Stimulated activated CD8-positive, alpha-beta memory T cell treated with anti-CD3 and anti-CD28 coated beads, Interleukin-15, amount 100 ng/mL, for 24 hours (primary cell): ENCODE results near the gene CXCL12.

Source experiments
- DNase-seq: peaks from one replicate; pipeline ENCODE4 v3.0.0-alpha.2; 2020; ENCODE audit warnings: low read depth

The CXCL12 gene

DNA sequence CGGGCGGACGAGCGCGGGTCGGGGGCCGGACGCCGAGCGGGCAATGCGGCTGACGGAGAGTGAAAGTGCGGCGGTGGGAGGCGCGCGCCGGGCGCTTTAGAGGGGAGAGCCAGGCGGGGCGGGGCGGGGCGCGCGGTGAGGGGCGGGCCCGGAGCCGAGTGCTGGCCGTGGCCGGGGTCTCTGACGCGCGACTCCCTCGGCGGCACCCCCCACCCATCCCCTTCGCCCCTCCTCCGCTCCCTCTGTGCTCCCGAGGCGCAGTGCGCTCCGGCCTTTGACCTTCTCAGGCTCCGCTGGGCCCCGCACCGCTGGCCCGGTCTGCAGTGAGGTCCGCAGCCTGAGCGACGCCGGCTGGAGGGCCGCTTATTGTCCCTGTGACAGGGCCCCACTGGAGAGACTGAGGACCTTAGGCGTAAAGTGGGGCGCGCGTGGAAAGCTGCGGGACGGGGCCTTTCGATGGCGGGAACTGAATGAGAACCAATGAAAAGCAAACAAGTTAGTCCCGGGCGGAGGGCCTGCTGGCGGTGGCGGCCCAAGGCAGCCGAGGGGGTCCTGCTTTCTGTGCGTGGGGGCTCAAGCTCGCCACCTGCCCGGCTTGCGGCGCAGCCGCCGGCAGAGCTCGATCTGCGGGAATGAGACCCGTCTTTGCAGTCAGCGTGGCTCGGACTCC lies at the start of gene CXCL12:
Gene CXCL12 (minus strand): TSS at position 72 of the 670 bp plus-strand sequence. CDS start 92 bp downstream, outside the sequence.
- no peak for DNase-seq

DNA sequence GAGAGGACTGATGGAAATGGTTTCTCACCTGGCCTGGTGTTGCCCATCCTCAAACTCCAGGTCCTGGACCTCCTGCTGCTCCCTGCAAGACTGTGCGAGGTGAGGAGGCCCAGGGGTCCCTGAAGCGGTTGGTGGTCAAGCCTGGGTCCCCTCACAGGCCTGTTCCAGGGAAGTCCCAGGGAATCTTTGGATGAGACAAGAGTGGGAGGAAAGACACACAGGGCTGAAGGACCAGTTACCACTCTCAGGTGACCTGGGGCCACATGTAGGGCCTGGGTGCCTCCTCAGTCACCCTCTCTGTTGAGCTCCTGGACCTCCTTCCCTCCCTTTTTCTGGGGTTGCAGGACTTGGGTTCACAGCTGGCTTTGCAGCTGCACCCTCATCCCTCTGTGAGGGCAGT lies 42.6 kb upstream of the CXCL12 start:
- DNase-seq, result no peak

DNA sequence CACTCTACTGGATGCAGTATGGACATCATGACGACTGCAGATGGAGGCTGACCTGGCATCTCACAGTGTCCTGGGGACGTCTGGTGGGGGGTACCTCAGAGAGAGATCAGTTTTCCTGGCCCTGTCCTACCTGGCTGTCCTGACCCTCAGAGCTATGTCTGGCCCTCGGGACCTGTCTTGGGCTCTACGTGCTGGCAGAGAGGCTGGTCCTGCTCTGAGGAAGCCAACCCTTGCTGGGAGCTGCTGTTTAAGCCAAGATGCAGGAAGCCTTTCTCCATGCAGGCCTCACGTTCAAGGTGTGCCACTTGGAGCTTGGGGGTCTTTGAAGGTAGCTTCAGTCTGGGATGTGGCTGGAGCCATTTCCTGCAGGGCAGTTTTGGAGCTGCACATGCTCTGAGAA lies 42.1 kb upstream of the CXCL12 start:
- no peak for DNase-seq

DNA sequence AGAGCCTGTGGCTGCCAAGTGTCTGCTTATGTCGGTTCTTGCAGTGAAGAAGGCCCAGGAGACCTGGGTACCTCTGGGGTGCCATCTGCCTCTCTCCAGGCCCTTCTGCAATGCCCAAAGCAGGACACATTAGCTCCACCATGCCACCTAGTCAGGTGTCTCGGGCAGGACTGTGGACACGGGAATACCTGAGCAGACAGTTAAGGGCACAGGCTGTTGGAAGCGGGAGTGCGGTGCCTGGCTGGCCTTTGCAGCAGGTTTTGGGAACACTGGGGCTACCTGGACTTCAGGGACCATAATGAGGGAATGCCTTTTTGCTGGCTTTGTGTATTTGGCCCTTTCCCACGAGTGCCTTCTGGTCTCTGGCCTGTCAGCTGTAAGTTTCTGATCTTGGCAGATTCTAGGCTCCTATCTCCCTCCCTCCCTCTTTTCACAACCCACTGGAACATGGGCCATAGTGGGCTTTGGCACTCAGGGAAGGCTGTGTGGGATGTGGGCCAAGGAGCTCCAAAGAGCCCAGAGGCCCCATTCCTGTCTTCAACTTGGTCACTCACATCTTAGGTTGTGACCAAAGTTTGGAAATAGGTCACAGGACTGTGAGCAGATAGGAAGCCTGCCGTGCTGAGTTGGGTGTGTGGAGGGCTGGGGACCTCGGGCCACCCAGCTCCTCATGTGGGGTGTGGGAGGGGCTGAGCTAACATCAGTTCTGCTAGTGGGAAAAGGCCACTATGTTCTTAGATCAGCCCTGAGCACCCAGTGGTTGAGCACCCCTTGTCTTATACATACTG lies 41.5 kb upstream of the CXCL12 start:
- DNase-seq, result no peak

DNA sequence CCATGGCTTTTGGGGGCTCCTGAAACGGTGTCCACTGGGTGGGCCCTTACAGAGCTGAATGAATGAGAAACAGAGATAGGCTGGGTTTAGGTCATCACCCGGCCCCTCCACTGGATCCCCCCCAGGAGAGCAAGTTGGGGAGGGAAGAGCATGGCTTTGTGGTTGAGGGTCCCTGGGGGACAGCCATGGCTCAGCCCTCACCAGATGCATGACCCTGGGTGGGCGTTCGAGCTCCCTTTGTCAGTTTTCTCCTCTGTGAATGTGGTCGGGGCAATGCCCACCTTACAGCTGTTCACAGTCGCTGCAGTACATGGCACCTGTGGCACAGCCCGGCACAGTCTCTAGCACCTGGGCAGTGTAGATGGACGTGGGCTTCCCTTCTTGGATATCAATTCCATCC lies 40.6 kb upstream of the CXCL12 start:
- DNase-seq, result no peak

DNA sequence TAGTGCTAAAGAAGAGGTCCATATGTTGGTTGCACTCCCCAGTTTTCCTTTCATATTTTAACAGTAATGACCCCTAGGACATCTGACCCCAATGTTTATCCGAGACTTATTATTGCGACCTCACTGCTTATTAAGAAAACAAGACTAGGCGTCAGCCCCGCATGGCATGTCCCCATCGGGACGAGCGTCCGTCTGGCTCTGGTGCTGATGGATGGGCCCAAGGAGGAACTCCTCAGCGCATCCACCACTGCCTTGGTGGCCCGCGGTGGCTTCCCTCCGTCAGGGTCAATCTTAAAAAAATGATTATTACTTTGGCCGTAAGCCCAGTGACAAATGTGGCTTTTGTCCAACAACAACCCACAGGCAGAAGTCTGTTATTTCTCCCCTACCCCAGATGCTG lies 40.1 kb upstream of the CXCL12 start:
- DNase-seq, result no peak

DNA sequence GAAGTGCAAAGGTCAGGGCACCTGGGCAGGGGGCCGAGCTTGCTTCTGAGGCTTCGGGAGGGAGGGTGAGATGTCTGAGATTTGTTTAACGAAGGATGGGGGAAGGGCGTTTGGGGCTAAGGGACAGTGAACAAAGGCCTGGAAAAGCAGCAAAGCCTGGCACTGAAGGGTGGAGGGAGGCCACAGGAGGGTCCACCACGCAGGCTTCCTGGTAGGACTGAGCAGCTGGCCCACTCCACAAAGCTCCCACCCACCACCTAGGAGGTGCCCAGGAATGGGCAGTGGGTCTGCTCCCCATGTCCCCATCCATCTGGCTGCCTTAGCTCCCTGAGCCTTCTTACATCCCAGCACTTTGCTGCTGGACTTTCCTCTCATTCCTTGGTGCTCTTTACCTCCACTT lies 39.4 kb upstream of the CXCL12 start:
- no peak for DNase-seq

DNA sequence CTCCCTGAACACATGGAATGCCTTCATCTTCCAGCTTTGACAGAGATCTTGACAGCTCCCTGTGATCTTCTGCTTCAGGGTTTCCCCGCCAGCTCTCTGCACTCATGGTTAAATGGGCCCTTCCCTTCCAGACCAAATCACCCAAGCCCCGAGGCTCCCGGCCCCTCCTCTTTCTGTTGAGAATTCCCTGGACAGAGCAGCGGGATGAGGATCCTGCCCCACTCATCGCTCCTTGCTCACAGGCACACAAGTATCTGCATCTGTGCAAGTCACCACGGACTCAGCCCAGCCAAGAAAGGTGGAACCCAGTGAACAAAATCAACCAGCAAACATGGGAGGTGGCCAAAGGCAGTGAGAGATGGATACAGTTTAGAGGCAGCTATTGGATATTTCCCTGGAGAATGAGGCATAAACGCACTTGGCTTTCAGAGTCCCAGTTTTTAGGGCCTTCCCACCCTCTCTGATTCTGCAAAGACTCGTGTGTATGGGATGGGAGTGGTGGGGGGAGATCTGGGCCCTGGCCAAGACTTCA lies 37.7 kb upstream of the CXCL12 start:
- DNase-seq, result no peak

DNA sequence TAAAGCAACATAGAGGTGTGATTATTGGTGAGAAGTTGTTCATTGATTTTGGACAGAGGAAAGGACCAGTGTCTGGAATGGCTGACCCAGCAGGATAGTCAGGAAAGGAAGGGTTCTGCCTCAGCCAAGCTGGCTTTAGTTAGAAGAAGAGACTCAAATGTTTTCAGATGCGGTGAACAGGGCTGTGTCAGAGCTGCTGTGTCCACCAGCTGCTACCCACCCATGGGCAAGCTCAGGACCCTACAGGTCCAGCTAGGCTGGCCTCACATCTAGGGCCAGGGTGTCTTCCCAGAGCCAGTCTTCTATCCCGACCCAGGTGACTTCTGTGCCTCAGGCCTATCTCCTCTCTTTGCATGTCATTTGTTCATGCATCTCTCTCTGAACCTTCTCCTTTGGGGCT lies 37.3 kb upstream of the CXCL12 start:
- DNase-seq, result no peak

DNA sequence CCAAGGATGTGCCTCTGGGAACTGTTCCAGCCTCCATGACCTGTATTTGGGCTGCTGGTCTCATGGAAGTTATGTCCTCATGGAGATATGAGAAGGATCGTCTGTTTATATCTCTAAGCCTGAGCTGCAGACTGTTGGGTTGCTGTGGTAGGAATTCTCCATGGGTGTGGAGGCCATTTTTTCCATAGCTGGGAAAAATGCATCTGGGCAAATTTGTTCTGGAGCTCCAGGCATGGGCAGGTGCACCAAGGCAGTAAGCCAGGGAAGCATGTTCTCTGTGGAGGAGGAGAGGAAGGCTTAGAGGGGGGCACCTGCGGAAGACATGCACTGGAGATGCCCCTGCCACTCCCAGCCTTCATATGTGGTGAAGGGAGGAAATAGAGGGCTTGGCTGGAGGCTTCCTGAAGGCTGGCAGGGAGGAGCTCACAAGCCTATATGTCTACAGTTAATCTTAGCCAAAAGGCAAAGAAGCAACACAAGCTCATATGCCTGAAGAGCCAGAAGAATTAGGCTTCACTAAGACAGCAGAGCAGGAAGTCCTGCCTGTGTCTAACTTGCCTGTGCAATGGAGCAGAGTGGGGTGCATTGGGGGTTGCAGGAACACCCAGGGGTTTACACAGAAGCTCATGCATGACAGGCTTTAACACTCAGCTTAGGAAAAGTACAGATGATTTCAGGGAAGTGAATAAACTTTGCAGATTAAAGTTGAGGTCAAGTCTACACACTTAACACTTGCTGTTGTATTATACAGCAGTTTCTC lies 35.1 kb upstream of the CXCL12 start:
- DNase-seq, result no peak

DNA sequence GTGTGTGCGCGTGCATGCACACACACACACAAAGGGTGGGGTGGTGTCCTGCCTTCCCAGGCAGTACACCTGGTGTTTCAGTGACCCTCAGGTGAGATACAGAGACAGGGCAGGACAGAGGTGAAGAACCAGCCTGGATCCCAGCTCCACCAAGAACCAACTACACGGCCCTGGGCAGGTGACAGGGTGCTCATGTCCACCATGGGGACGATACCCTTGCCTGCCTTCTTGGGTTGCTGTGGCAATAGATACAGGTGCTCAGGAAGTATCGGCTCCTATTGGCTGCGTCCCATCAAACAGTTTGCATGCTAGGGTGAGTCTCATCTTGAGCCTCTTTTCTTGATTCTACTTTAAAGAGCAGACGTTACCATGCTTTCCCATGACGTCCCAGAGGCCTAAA lies 33.7 kb upstream of the CXCL12 start:
- DNase-seq, result no peak

DNA sequence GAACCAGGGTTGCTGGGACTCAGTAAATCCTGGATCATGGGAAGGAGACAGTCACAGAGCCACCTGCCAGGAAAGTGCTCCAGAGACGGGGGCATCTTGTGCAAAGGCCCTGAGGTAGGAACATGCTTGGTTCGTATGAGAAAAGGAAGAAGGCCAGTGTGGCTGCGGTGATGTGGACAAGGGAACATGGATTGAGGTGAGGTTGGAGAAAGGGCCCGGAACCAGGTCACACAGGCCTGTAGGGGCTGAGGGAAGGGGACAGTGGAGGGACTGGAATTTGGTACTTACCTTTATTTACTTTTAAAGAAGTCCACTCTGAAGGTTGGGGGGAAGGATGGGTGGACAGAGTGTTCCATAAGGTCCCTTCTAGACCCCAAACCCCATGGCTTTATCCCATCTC lies 32.9 kb upstream of the CXCL12 start:
- DNase-seq, result no peak

DNA sequence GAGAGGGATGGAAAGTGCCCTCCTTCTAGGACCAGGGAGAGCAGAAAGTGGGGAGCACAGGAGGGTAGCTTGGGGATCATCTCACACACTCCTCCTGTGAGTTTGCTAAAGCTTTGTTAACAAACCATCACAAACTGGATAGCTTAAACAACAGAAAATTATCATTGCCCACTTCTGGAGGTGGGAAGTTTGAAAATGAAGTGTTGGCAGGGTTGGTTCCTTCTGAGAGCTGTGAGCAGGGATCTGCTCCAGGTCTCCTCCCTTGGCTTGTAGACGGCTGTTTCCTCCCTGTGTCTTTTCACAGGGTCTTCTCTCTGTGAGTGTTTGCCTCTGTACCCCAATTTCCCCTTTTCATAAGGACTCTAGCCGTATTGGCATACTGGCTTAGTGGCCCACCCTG lies 32.0 kb upstream of the CXCL12 start:
- DNase-seq, result no peak

DNA sequence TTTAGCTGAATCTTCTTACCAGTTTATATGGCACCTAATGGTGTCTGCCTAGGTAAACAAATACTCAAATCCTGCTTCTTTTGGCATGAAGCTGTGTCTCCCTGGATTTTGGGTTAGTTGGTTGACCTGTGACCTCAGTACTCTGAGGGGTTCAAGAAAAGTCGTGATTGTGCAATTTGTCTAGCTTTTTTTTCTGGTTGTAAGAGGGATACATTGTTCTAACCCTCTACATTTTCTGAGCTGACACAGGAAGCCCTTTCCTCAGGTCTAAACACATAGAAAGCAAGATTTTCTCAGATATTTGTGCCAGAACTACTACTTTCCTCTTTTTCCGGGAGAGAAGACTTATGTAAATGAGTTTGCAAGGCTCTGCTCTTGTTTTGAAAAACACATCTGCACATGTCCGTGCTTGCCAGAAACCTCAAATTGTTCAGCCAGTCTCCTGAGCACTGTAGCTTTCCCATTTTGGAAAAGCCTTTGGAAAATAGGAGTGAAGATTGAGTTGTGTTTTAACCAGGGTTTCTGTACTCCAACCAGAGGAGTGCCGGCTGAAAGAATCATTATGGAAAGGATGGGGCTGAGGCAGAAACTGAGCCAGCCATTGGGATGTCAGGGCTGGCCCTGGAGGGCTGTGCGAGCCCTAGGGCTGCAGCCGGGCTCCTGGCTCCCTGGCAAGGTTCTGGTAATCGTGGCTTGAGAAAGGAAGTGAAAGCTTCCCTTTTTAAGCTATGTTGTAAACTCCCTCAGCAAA lies 31.3 kb upstream of the CXCL12 start:
- no peak for DNase-seq

DNA sequence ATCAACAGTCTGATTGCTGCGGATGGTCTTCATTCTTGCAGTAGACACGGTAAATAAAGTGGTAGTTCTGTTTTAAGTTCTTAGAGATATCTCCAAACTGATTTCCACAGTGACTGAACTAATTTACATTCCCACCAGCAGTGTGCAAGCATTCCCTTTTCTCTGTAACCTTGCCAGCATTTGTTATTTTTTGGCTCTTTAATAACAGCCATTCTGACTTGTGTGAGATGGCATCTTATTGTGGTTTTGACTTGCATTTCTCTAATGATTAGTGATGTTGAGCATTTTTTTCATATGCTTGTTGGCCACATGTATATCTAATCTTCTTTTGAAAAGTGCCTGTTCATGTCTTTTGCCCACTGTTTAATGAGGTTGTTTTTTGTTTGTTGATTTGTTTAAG lies 30.2 kb upstream of the CXCL12 start:
- DNase-seq, result no peak

DNA sequence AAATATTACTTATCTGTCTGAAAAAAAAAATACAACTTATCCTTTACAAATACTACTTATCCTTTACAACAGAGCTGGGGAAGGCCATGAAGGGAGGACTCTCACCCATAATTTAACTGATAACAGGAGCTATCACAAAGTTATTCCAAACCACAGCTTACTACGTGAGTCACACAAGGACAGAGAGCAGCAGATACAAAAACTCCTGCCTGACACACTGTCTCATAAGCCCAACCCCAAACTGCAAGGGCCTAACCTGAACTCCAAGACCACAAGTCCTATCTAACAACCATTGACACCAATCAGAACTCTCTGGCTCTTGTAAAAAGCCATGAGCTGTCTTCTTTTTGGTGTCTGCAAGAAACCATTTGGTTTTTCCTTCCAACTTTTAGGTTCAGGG lies 28.5 kb upstream of the CXCL12 start:
- DNase-seq, result no peak

DNA sequence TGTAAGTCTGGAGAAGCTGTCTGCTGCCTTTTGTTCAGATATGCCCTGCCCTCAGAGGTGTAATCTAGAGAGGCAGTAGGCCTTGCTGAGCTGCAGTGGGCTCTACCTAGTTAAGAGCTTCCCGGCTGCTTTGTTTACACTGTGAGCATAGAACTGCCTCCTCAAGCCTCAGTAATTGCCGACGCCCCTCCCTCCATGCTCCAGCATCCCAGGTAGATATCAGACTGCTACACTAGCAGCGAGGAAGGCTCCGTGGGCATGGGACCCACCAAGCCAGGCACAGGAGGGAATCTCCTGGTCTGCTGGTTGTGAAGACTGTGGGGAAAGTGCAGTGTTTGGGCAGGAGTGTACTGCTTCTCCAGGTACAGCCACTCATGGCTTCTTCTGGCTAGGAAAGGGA lies 26.4 kb upstream of the CXCL12 start:
- no peak for DNase-seq

DNA sequence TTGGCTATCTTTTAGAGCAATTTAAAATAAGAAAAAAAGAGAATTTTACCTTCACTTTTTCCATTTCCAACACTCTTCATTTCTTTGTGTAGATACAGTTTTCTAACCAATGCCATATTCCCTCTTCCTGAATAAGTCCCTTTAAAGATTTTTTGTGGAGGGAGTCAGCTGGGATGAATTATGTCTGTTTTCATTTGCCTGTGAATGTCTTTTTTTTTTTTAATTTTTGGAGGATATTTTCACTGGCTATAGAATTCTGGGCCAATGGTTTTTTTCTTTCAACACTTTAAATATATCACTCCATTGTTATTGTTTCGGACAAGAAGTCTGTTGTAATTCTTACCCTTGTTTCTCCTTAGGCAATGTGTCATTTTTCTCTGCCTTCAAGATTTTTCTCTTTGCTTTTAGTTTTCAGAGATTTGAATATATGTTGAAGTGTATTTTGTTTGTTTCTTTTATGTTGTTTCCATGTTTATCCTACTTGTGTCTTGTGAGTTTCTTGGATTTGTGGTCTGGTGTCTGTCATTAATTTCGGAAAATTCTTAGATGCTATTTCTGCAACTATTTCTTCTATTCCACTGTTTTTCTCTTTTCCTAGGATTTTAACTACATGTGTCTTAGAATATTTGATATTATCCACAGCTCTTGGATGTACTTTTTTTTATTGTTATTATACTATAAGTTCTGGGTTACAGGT lies 20.0 kb upstream of the CXCL12 start:
- no peak for DNase-seq

DNA sequence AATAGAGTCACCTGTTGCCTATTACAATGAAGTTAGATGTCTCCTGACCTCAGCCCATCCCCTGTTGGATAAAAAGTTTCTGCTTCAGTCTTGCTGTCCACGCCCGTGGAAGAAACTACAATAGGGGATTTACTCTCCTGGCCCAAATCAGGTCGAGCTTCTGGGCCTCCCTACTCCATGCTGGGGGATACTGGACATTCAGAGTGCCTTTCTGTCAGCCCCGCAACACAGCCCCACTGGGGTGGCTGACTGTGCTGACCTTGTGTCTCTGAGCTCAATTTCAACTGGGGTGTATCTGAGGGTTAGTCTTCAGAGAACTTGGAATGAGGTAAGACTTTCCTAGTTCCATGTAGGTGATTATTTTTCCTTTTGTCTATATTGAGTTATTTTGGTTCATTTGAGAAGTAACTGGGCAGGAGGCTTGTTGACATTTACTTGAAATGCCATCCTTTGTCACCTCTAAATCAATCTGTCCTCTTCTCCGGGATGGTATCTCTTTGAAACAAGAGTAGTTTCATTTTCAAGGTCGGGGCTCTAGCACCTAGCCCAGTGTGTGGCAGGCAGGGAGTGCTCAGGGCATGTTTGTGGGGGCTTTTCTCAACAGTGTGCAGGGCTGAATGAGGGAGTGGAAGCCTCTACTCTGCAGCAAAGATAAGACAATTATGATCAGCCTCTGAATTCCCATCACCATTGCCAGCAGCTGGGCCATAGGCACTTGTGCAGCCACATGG lies 17.7 kb upstream of the CXCL12 start:
- no peak for DNase-seq

DNA sequence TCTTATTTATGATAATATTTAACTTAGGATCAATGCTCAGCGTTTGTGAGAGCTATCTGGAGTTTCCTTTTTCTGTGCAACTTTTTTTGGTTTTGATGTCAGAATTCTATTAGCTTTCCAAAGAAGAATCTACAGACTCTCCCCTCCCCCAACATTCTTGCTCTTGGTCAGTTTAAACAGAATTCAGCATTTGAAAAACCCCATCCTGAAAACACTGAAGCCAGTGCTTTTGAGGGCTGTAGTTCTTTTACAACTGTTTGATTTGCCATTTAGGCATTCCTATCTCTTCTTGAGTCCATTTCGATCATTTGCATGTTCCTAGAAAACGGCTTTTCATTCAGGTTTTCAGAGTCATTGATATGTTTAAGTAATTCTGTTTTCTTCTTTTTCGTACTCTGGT lies 15.6 kb upstream of the CXCL12 start:
- DNase-seq, result no peak
